ENCODE results near the gene ERICH6B. TPM values are rescaled to one million over a fixed set of nuclear protein-coding genes. Genes with fewer than 3 reads are reported as not detected.

Gene ERICH6B
- total and polyA plus RNA-seq, 2 experiments from 2014 or later, result not detected

- Histone ChIP-seq H3K79me2 (replicated peaks; ENCODE audit: insufficient read depth) (no peaks in the 10 kb centered on the region), H3K36me3 (ENCODE audit: insufficient read depth) (peaks cover 18% of the 10 kb centered on the region; the same call in 1 of the 2 replicates), H3K4me3 (no peak overlapping the region), H3F3A (replicated peaks; ENCODE audit: low read depth) (no peaks in the 10 kb centered on the region), H3K4me2 (no peak overlapping the region), H3K27me3 (ENCODE audit: insufficient read depth) (no peaks in the 10 kb centered on the region), H4K20me1 (replicated peaks; ENCODE audit: insufficient read depth) (peaks cover 7% of the 10 kb centered on the region; the same call in 1 of the 2 replicates), H2AFZ (no peak overlapping the region), H3K27ac (ENCODE audit: low read depth) (no peak overlapping the region), H3K9me2 (ENCODE audit: insufficient read depth) (no peaks in the 10 kb centered on the region), H3K4me1 (ENCODE audit: insufficient read depth) (peaks cover 5% of the 10 kb centered on the region)
- no peak overlapping the region for H3K27ac Mint-ChIP-seq
- ATAC-seq, result no peak
- TF ChIP-seq JUNB (IDR thresholded peaks at IDR 0.05; ENCODE audit: unreplicated experiment) (no peak), STAT1 (IDR thresholded peaks at IDR 0.05; ENCODE audit: unreplicated experiment) (no peak), EZH2 (IDR thresholded peaks at IDR 0.05; ENCODE audit: low read depth, unreplicated experiment) (no peak), EZH2phosphoT487 (IDR thresholded peaks at IDR 0.05; ENCODE audit: unreplicated experiment) (no peak), ETS1 (IDR thresholded peaks at IDR 0.05) (no peak)
- no peak for DNase-seq (ENCODE audit: low spot score)
- H3K4me1 Mint-ChIP-seq, result peaks cover 8% of the 10 kb centered on the region; the same call in 2 of the 3 replicates
- peaks cover 1% of the 10 kb centered on the region for H3K27me3 Mint-ChIP-seq (ENCODE audit: insufficient read depth, low read depth, poor library complexity)
- peaks cover 36% of the 10 kb centered on the region for H3K36me3 Mint-ChIP-seq (ENCODE audit: low read depth)
- no peaks in the 10 kb centered on the region for H3K9me3 Mint-ChIP-seq
- no peak overlapping the region for H3K4me3 Mint-ChIP-seq
These were observed 96.0 kb downstream of the ERICH6B start for GRCh38 chr13:45519493-45519892.

GRCh38 chr13:45518525-45519245, 96.9 kb downstream of the ERICH6B start:
- H3K4me3 ChIP-seq, result no peak overlapping the region
- peaks cover 7% of the 10 kb centered on the region; the same call in 1 of the 2 replicates for H4K20me1 ChIP-seq (replicated peaks; ENCODE audit: insufficient read depth)
- no peak overlapping the region for H3K4me2 ChIP-seq
- no peaks in the 10 kb centered on the region for H3K4me1 ChIP-seq (ENCODE audit: insufficient read depth)
- no peak overlapping the region for H3K27ac ChIP-seq (ENCODE audit: low read depth)
- Mint-ChIP-seq H3K36me3 (ENCODE audit: low read depth) (peaks cover 36% of the 10 kb centered on the region), H3K9me3 (no peaks in the 10 kb centered on the region), H3K27me3 (ENCODE audit: insufficient read depth, low read depth, poor library complexity) (no peaks in the 10 kb centered on the region), H3K4me1 (no peaks in the 10 kb centered on the region), H3K4me3 (no peak overlapping the region), H3K27ac (no peak overlapping the region)
- ATAC-seq (no peak), DNase-seq (ENCODE audit: low spot score) (no peak)
- H2AFZ ChIP-seq, result no peak overlapping the region
- no peaks in the 10 kb centered on the region for H3F3A ChIP-seq (replicated peaks; ENCODE audit: low read depth)
- no peaks in the 10 kb centered on the region for H3K79me2 ChIP-seq (replicated peaks; ENCODE audit: insufficient read depth)
- H3K36me3 ChIP-seq (ENCODE audit: insufficient read depth), result peaks cover 19% of the 10 kb centered on the region; the same call in 1 of the 2 replicates
- H3K27me3 ChIP-seq (ENCODE audit: insufficient read depth), result no peaks in the 10 kb centered on the region
- H3K9me2 ChIP-seq (ENCODE audit: insufficient read depth), result no peaks in the 10 kb centered on the region
- TF ChIP-seq CREB1 (CRISPR knock-in tag; IDR thresholded peaks at IDR 0.05; ENCODE audit: low read depth) (no peak), REST (IDR thresholded peaks at IDR 0.05; ENCODE audit: unreplicated experiment) (no peak), NANOG (IDR thresholded peaks at IDR 0.05; ENCODE audit: borderline replicate concordance) (no peak), EZH2phosphoT487 (IDR thresholded peaks at IDR 0.05; ENCODE audit: unreplicated experiment) (no peak), ZNF114 (CRISPR knock-in tag; IDR thresholded peaks at IDR 0.05) (no peak), EZH2 (IDR thresholded peaks at IDR 0.05; ENCODE audit: low read depth, unreplicated experiment) (no peak), CTCF (conservative IDR thresholded peaks at IDR 0.05; ENCODE audit: low read depth in 2 of 2) (no peak), STAT1 (IDR thresholded peaks at IDR 0.05; ENCODE audit: unreplicated experiment) (no peak)
